K562 (cell line): Measurements from ENCODE around the gene GALNT15. TPM values are rescaled to one million over a fixed set of nuclear protein-coding genes. Genes with fewer than 3 reads are reported as not detected.
A peak's percentile ranks its signal among the peaks of the same experiment; 100 is the strongest.

Experiments used
- ARID1B ChIP-seq: fragments of 450-650 bp; IDR thresholded peaks from 2 replicates; pipeline ENCODE4 v1.6.1; 2016; ENCODE audit warnings: antibody characterized with exemption, mild to moderate bottlenecking, inconsistent platforms
- DDX20 ChIP-seq: fragments of 450-650 bp; IDR thresholded peaks from 2 replicates; pipeline ENCODE4 v1.6.1; 2016; ENCODE audit warnings: missing genetic modification characterization, low read depth, mild to moderate bottlenecking, missing compliant biosample characterization, moderate library complexity
- ETV6 ChIP-seq, 3 experiments: fragments of 150-350 bp in 1 of 3; sonication (generic) in 1 of 3; formaldehyde crosslinking in 1 of 3; IDR thresholded peaks; 2 replicates each; pipeline versions ENCODE4 v1.6.1 to v1.8.0; 2014 to 2022; ENCODE audit warnings: borderline replicate concordance in 2 of 3, low read depth in 2 of 3, antibody characterized with exemption in 1 of 3, low read length in 1 of 3, mild to moderate bottlenecking in 1 of 3, missing genetic modification reagents in 1 of 3
- HBP1 ChIP-seq: fragments of 450-650 bp; formaldehyde crosslinking; IDR thresholded peaks from 2 replicates; pipeline ENCODE4 v1.4.0; 2022; ENCODE audit warnings: missing genetic modification characterization
- HNRNPUL1 ChIP-seq: fragments of 200-400 bp; formaldehyde crosslinking; IDR thresholded peaks from 2 replicates; pipeline ENCODE4 v1.6.1; 2017; ENCODE audit warnings: low read length
- KLF6 ChIP-seq: fragments of 250-450 bp; sonication (Bioruptor Pico); IDR thresholded peaks from 2 replicates; pipeline ENCODE4 v1.4.0; 2020; ENCODE audit warnings: mild to moderate bottlenecking, moderate library complexity, borderline replicate concordance
- MED1 ChIP-seq: sonication (generic); formaldehyde crosslinking; IDR thresholded peaks from 2 replicates; pipeline ENCODE4 v1.8.1; 2023; ENCODE audit warnings: missing genetic modification reagents, borderline replicate concordance
- RAD51 ChIP-seq: fragments of 450-650 bp; IDR thresholded peaks from 2 replicates; pipeline ENCODE4 v1.7.1; 2016; ENCODE audit warnings: low read depth, mild to moderate bottlenecking, borderline replicate concordance
- RFX1 ChIP-seq: fragments of 450-650 bp; IDR thresholded peaks from 2 replicates; pipeline ENCODE4 v1.6.1; 2016; ENCODE audit warnings: mild to moderate bottlenecking, moderate library complexity
- TAF15 ChIP-seq: fragments of 200-400 bp; formaldehyde crosslinking; IDR thresholded peaks from 2 replicates; pipeline ENCODE4 v1.6.1; 2017; ENCODE audit warnings: mild to moderate bottlenecking, low read depth, low read length, moderate library complexity
- TEAD4 ChIP-seq, 2 experiments: sonication (generic) in 1 of 2; formaldehyde crosslinking in 1 of 2; IDR thresholded peaks; 2 replicates each; pipeline versions ENCODE4 v1.6.1 to v1.8.0; 2012 to 2022; ENCODE audit warnings: borderline replicate concordance in 1 of 2, inconsistent platforms in 1 of 2, low read length in 1 of 2, mild to moderate bottlenecking in 1 of 2, missing genetic modification reagents in 1 of 2
- XRCC5 ChIP-seq: fragments of 200-400 bp; formaldehyde crosslinking; IDR thresholded peaks from 2 replicates; pipeline ENCODE4 v1.6.1; 2017; ENCODE audit warnings: low read depth, mild to moderate bottlenecking, low read length
- ZEB2 ChIP-seq: fragments of 450-650 bp; IDR thresholded peaks from 2 replicates; pipeline ENCODE4 v1.6.1; 2016
- ZFP1 ChIP-seq: fragments of 450-650 bp; formaldehyde crosslinking; IDR thresholded peaks from 2 replicates; pipeline ENCODE4 v1.4.0; 2020; ENCODE audit warnings: mild to moderate bottlenecking, mixed read lengths
- ZNF121 ChIP-seq: sonication (generic); formaldehyde crosslinking; conservative IDR thresholded peaks from 2 replicates; pipeline ENCODE4 v1.8.0; 2022; ENCODE audit warnings: missing genetic modification reagents
- ZNF174 ChIP-seq: fragments of 250-450 bp; sonication (Bioruptor Pico); IDR thresholded peaks from 2 replicates; pipeline ENCODE4 v1.4.0; 2020; ENCODE audit warnings: mild to moderate bottlenecking
- ZNF282 ChIP-seq: sonication (generic); formaldehyde crosslinking; IDR thresholded peaks from 2 replicates; pipeline ENCODE4 v1.8.1; 2023; ENCODE audit warnings: missing genetic modification reagents
- ZNF41 ChIP-seq: fragments of 250-450 bp; sonication (Bioruptor Pico); conservative IDR thresholded peaks from 2 replicates; pipeline ENCODE4 v1.4.0; 2020; ENCODE audit warnings: mild to moderate bottlenecking
- ZNF57 ChIP-seq: fragments of 450-650 bp; formaldehyde crosslinking; IDR thresholded peaks from 2 replicates; pipeline ENCODE4 v1.4.0; 2020; ENCODE audit warnings: mild to moderate bottlenecking, moderate library complexity
- ZNF740 ChIP-seq, 3 experiments: fragments of 200-800 bp in 1 of 3; sonication (Bioruptor generic) in 1 of 3; sonication (generic) in 1 of 3; formaldehyde crosslinking in 1 of 3; IDR thresholded peaks; 2 replicates each; pipeline versions ENCODE4 v1.6.1 to v1.8.0; 2016 to 2022; ENCODE audit warnings: mild to moderate bottlenecking in 2 of 3, missing compliant biosample characterization in 2 of 3, missing genetic modification characterization in 2 of 3, missing genetic modification reagents in 1 of 3
- polyA plus RNA-seq, 8 experiments: library from polyadenylated mRNA; depleted of rRNA in 4 of 8; stranded (reverse) in 5 of 8; unstranded in 3 of 8; fragments of >200 nt; fragmentation: Nextera tagmentation in 2 of 8; fragmentation: Illumina TruSeq in 1 of 8; extraction: Ambion mirVana in 2 of 8; extraction: Trizol in 1 of 8; gene quantifications; 2 replicates each; pipeline versions ENCODE4 v1.2.1 to v1.2.3, GENCODE V29; 2011 to 2014; ENCODE audit warnings: inconsistent platforms in 1 of 8, missing spikeins in 1 of 8
- total RNA-seq, 7 experiments: library from RNA; depleted of rRNA in 6 of 7; stranded (reverse); fragments of >200 nt in 6 of 7; fragmentation: Illumina TruSeq in 2 of 7; extraction: Trizol in 2 of 7; gene quantifications; 2 replicates each; pipeline versions ENCODE4 v1.2.1 to v1.2.3, GENCODE V29; 2011 to 2021; ENCODE audit warnings: low replicate concordance in 1 of 7

Gene GALNT15
- total and polyA plus RNA-seq, 9 of the 15 experiments (the other 6 are each of a cell fraction or from before 2014, with no cell fraction given): not detected

GRCh38 chr3:16264708-16265454, 90.4 kb downstream of the GALNT15 start, which contains the start of the genes DPH3 and OXNAD1 (continued):
- no peak for TF ChIP-seq HBP1 (CRISPR knock-in tag)
- no peak for TF ChIP-seq ETV6 (IDR thresholded peaks at IDR 0.05; ENCODE audit: borderline replicate concordance in 1 of 2, low read depth in 2 of 2, low read length in 1 of 2)
- TF ChIP-seq ETV6 (CRISPR knock-in tag; IDR thresholded peaks at IDR 0.05; ENCODE audit: borderline replicate concordance): 0 out of 2 replicates have a peak, but pooled peaks have one; percentile 13
- TF ChIP-seq RFX1: peak; percentile 97
- no peak for TF ChIP-seq XRCC5
- TF ChIP-seq ZNF282 (CRISPR knock-in tag): no peak
- TF ChIP-seq KLF6 (CRISPR knock-in tag): peak; percentile 72; the same call in 1 of the 2 replicates
- TF ChIP-seq ZFP1 (CRISPR knock-in tag): peak; percentile 24; the same call in 1 of the 2 replicates
- no peak for TF ChIP-seq ARID1B
- TF ChIP-seq RAD51: no peak
- 0 out of 2 replicates have a peak, but pooled peaks have one; percentile 35 for TF ChIP-seq ZNF174 (CRISPR knock-in tag)
- no peak for TF ChIP-seq ZNF740 (CRISPR knock-in tag; IDR thresholded peaks at IDR 0.05)
- no peak for TF ChIP-seq ZNF740 (tag; IDR thresholded peaks at IDR 0.05)
- peak; percentile 25; the same call in 1 of the 2 replicates for TF ChIP-seq ZEB2
- 0 out of 2 replicates have a peak, but pooled peaks have one; percentile 68 for TF ChIP-seq ZNF57 (CRISPR knock-in tag)
- TF ChIP-seq MED1 (CRISPR knock-in tag): no peak
- TF ChIP-seq TEAD4 (IDR thresholded peaks at IDR 0.05; ENCODE audit: low read length): no peak
- peak; percentile 70; the same call in 1 of the 2 replicates for TF ChIP-seq TEAD4 (CRISPR knock-in tag; IDR thresholded peaks at IDR 0.05; ENCODE audit: borderline replicate concordance)
- no peak for TF ChIP-seq HNRNPUL1
- no peak for TF ChIP-seq TAF15
- no peak for TF ChIP-seq ZNF121 (CRISPR knock-in tag)
- TF ChIP-seq DDX20 (tag): no peak
- 0 out of 2 replicates have a peak, but pooled peaks have one; percentile 41 for TF ChIP-seq ZNF41 (CRISPR knock-in tag)
